HG02973 (cell line): ENCODE results near the gene ERBB4.

ENCODE experiments used
- ATAC-seq: cut with Tn5 transposase; IDR thresholded peaks from one replicate; pipeline ENCODE4 v1.9.1; 2021; ENCODE audit warnings: moderate library complexity; ENCODE audit not compliant: unreplicated experiment

The ERBB4 gene

GRCh38 chr2:212441141-212441540, 97.5 kb downstream of the ERBB4 start:
- ATAC-seq = no peak

- ATAC-seq = no peak
Measured at GRCh38 chr2:212428681-212429478, 109.7 kb downstream of the ERBB4 start.

- ATAC-seq = no peak
Measured at GRCh38 chr2:212427638-212428037, 111.0 kb downstream of the ERBB4 start.

- no peak for ATAC-seq
Measured at GRCh38 chr2:212426637-212427412, 111.8 kb downstream of the ERBB4 start.

GRCh38 chr2:212424082-212424481, 114.5 kb downstream of the ERBB4 start:
- ATAC-seq = no peak

- ATAC-seq = no peak
Measured at GRCh38 chr2:212423089-212423488, 115.5 kb downstream of the ERBB4 start.

- ATAC-seq = no peak
Measured at GRCh38 chr2:212421556-212422334, 116.9 kb downstream of the ERBB4 start.

- ATAC-seq = no peak
Measured at GRCh38 chr2:212416086-212416485, 122.5 kb downstream of the ERBB4 start.

GRCh38 chr2:212414767-212415211, 123.8 kb downstream of the ERBB4 start:
- no peak for ATAC-seq

- no peak for ATAC-seq
Measured at GRCh38 chr2:212409560-212409959, 129.0 kb downstream of the ERBB4 start.

GRCh38 chr2:212408524-212408923, 130.1 kb downstream of the ERBB4 start:
- no peak for ATAC-seq

- ATAC-seq = no peak
Measured at GRCh38 chr2:212406716-212407115, 131.9 kb downstream of the ERBB4 start.

- ATAC-seq = no peak
Measured at GRCh38 chr2:212402316-212402715, 136.3 kb downstream of the ERBB4 start.

- no peak for ATAC-seq
Measured at GRCh38 chr2:212398316-212398715, 140.3 kb downstream of the ERBB4 start.

- no peak for ATAC-seq
Measured at GRCh38 chr2:212392544-212392943, 146.1 kb downstream of the ERBB4 start.

- no peak for ATAC-seq
Measured at GRCh38 chr2:212392043-212392442, 146.6 kb downstream of the ERBB4 start.

GRCh38 chr2:212387146-212387545, 151.5 kb downstream of the ERBB4 start:
- no peak for ATAC-seq

- ATAC-seq = no peak
Measured at GRCh38 chr2:212385241-212385640, 153.4 kb downstream of the ERBB4 start.

- no peak for ATAC-seq
Measured at GRCh38 chr2:212384027-212384426, 154.6 kb downstream of the ERBB4 start.

GRCh38 chr2:212381428-212382102, 157.0 kb downstream of the ERBB4 start:
- ATAC-seq = no peak

GRCh38 chr2:212379103-212379502, 159.5 kb downstream of the ERBB4 start:
- ATAC-seq = no peak
